Measurements from ENCODE around the gene HOXA6.

- TF ChIP-seq, protein P1, sequence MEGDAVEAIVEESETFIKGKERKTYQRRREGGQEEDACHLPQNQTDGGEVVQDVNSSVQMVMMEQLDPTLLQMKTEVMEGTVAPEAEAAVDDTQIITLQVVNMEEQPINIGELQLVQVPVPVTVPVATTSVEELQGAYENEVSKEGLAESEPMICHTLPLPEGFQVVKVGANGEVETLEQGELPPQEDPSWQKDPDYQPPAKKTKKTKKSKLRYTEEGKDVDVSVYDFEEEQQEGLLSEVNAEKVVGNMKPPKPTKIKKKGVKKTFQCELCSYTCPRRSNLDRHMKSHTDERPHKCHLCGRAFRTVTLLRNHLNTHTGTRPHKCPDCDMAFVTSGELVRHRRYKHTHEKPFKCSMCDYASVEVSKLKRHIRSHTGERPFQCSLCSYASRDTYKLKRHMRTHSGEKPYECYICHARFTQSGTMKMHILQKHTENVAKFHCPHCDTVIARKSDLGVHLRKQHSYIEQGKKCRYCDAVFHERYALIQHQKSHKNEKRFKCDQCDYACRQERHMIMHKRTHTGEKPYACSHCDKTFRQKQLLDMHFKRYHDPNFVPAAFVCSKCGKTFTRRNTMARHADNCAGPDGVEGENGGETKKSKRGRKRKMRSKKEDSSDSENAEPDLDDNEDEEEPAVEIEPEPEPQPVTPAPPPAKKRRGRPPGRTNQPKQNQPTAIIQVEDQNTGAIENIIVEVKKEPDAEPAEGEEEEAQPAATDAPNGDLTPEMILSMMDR (IDR thresholded peaks at IDR 0.05), result no peak
- TF ChIP-seq POLR2A (IDR thresholded peaks at IDR 0.05), result no peak
Observed at GRCh38 chr7:27106901-27107240, 40.7 kb downstream of the HOXA6 start.
